GM12878 (cell line): Measurements from ENCODE around the gene RYR2.

Source experiments
- CBX5 ChIP-seq: sonication (generic); IDR thresholded peaks from 2 replicates; pipeline ENCODE4 v1.6.1; 2016; ENCODE audit warnings: low read depth, moderate library complexity, mild to moderate bottlenecking, inconsistent platforms
- CTCF ChIP-seq, 3 experiments: IDR thresholded peaks in 2 of 3; conservative IDR thresholded peaks in 1 of 3; 2 replicates each; pipeline ENCODE4 v1.5.1; 2011; ENCODE audit warnings: low read depth in 3 of 3, low read length in 3 of 3, mild to moderate bottlenecking in 3 of 3, control low read depth in 2 of 3, moderate library complexity in 2 of 3, inconsistent platforms in 1 of 3, mixed read lengths in 1 of 3; ENCODE audit not compliant: control insufficient read depth in 2 of 3, insufficient read depth in 1 of 3; ENCODE audit errors: extremely low read depth in 1 of 3
- CUX1 ChIP-seq: IDR thresholded peaks from 2 replicates; pipeline ENCODE4 v1.6.1; 2012; ENCODE audit warnings: improper control_type of control experiment, low read depth, low read length; ENCODE audit not compliant: insufficient replicate concordance
- E2F4 ChIP-seq: IDR thresholded peaks from 2 replicates; pipeline ENCODE4 v1.6.1; 2012; ENCODE audit warnings: low read depth, low read length, improper control_type of control experiment
- EP300 ChIP-seq, 2 experiments: fragments of 150-350 bp in 1 of 2; IDR thresholded peaks; 2 replicates each; pipeline ENCODE4 v1.6.1; 2011 to 2012; ENCODE audit warnings: low read depth in 2 of 2, low read length in 2 of 2, borderline replicate concordance in 1 of 2, improper control_type of control experiment in 1 of 2, inconsistent platforms in 1 of 2; ENCODE audit not compliant: control insufficient read depth in 1 of 2
- HDAC2 ChIP-seq: fragments of 200-600 bp; sonication (generic); IDR thresholded peaks from 2 replicates; pipeline ENCODE4 v1.6.1; 2017
- JUNB ChIP-seq: IDR thresholded peaks from 2 replicates; pipeline ENCODE4 v1.6.1; 2016; ENCODE audit warnings: antibody characterized with exemption, mild to moderate bottlenecking
- MLLT1 ChIP-seq: fragments of 450-650 bp; IDR thresholded peaks from 2 replicates; pipeline ENCODE4 v1.6.1; 2016; ENCODE audit warnings: mild to moderate bottlenecking
- NFIC ChIP-seq: IDR thresholded peaks from 2 replicates; pipeline ENCODE4 v1.6.1; 2012; ENCODE audit warnings: low read depth, mild to moderate bottlenecking, inconsistent platforms, low read length, moderate library complexity
- POLR2A ChIP-seq: IDR thresholded peaks from 2 replicates; pipeline ENCODE4 v1.6.1; 2011; ENCODE audit warnings: low read depth, mild to moderate bottlenecking, low read length
- SMC3 ChIP-seq: IDR thresholded peaks from 2 replicates; pipeline ENCODE4 v1.6.1; 2011; ENCODE audit warnings: low read length, improper control_type of control experiment, borderline replicate concordance
- USF2 ChIP-seq: IDR thresholded peaks from 2 replicates; pipeline ENCODE4 v1.6.1; 2011; ENCODE audit warnings: low read depth, low read length, improper control_type of control experiment, borderline replicate concordance
- YY1 ChIP-seq: IDR thresholded peaks from 2 replicates; pipeline ENCODE4 v1.6.1; 2011; ENCODE audit warnings: low read depth, mild to moderate bottlenecking, low read length
- ZBTB40 ChIP-seq: fragments of 450-650 bp; IDR thresholded peaks from 2 replicates; pipeline ENCODE4 v1.6.1; 2016; ENCODE audit warnings: mild to moderate bottlenecking, moderate library complexity, borderline replicate concordance

- no peak for TF ChIP-seq NFIC
- TF ChIP-seq ZBTB40, result no peak
- TF ChIP-seq HDAC2, result no peak
- no peak for TF ChIP-seq POLR2A
- no peak for TF ChIP-seq CTCF (IDR thresholded peaks at IDR 0.05 in 2 of 3, conservative IDR thresholded peaks at IDR 0.05 in 1 of 3; ENCODE audit: control insufficient read depth in 2 of 3, extremely low read depth in 1 of 3, insufficient read depth in 1 of 3, low read depth in 3 of 3, low read length in 3 of 3)
- TF ChIP-seq YY1, result no peak
- TF ChIP-seq USF2, result no peak
- TF ChIP-seq CUX1, result no peak
- no peak for TF ChIP-seq EP300 (IDR thresholded peaks at IDR 0.05; ENCODE audit: borderline replicate concordance in 1 of 2, control insufficient read depth in 1 of 2, low read depth in 2 of 2, low read length in 2 of 2)
- TF ChIP-seq SMC3, result no peak
- TF ChIP-seq E2F4, result no peak
- no peak for TF ChIP-seq CBX5
- no peak for TF ChIP-seq JUNB
- no peak for TF ChIP-seq MLLT1
Observed at GRCh38 chr1:237769916-237770315, 727.9 kb downstream of the RYR2 start.
